HUDEP-2 (cell line): ENCODE measurements around the gene CHP2.

Experiments
- DNase-seq, 76 experiments: peaks; one replicate each; lab custom pipeline; 2025; ENCODE audit not compliant: unreplicated experiment in 76 of 76; lab: John Stamatoyannopoulos, UW

CHP2 gene

GRCh38 chr16:23803591-23804123 lies 48.8 kb downstream of the CHP2 start:
- peak in 70 of 76 experiments; percentile 7 to 81 (median 60) for DNase-seq

GRCh38 chr16:23807028-23807427 lies 52.2 kb downstream of the CHP2 start:
- no peak for DNase-seq
